GM18511 (cell line): Measurements from ENCODE around the gene SLCO2B1.

Source experiments
- ATAC-seq: cut with Tn5 transposase; IDR thresholded peaks from one replicate; pipeline ENCODE4 v1.9.1; 2021; ENCODE audit warnings: mild to moderate bottlenecking, moderate library complexity; ENCODE audit not compliant: unreplicated experiment

SLCO2B1 gene

GRCh38 chr11:75160880-75161279 lies 10.0 kb downstream of the SLCO2B1 start:
- no peak for ATAC-seq

GRCh38 chr11:75161506-75162095 lies 10.7 kb downstream of the SLCO2B1 start:
- ATAC-seq = no peak

DNA sequence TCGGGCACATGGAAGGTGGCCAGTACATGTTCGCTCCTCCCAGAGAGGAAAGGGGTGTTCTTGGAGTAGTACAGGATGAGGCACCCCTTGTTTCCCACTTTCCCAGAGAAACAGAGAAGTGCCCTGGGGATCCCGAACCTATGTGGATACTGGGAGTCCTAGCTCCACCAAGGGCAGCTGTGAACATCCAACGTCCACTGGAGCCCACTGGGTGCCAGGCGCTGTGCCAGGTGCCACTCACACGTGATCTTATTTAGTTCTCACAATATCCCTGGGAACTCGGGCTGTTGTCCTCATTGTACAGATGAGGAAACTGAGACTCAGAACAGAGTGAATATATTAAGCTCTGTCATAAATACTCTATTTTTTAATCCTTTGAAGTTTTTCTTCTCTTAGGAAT lies 12.0 kb downstream of the SLCO2B1 start:
- no peak for ATAC-seq

DNA sequence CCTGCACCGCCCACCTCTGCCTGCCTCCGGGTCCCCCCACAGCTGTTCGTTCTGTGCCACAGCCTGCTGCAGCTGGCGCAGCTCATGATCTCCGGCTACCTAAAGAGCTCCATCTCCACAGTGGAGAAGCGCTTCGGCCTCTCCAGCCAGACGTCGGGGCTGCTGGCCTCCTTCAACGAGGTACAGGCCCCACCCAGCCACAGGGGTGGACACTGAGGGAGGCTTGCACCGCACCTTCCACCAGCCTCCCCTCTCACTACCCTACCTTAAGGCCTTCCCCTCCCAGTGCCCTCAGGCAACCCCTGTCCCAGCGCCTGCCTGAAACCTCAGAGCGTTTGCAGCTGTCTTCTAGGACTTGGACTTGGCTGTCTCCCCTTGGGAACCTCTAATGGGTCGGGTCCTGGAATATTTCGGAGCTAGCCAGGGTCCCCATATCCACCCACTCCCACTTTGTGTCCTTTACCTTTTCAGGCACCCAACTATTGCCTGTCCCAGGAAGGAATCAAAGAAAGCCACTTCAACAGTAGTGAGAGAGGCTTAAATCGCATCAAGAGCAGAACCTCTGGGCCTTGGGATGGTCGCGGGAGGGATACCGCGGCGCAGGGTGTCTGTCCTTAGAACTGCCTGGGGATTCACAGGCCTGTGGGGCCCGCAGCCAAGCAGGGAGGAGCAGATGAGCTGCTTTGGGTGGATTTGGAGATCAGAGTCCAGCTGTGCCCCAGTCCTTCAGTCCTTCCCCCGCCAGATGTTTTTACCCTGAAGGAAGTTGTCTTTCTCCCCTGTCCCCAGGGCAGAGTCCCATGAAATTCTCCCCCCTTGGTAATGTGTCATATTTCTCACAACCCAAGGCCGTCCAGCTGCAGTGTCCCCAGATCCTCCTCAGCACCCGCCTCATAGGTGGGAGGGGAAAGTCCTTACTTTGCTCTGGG lies 13.3 kb downstream of the SLCO2B1 start:
- no peak for ATAC-seq

- ATAC-seq = no peak
These were observed 14.8 kb downstream of the SLCO2B1 start for GRCh38 chr11:75165721-75166120.

DNA sequence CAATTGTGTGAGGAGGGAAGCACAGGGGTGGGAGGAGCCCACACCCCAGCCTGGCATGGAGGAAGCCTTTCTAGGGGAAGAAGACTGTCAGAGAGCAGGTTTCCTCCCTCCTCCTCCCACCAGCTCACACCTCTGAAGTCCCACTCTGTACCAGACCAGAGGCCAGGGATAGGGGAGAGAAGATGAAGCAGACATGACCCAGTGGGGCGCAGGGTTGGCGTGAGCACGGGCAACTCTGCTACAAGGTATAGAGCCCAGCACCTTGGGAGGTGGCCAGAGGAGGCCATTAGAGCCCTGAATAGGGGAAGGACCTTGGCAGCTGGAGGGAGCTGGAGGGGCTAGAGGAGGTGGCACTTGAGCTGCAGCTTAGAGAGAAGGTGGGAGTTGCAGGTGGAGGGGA lies 15.9 kb downstream of the SLCO2B1 start:
- no peak for ATAC-seq

GRCh38 chr11:75167617-75168016 lies 16.7 kb downstream of the SLCO2B1 start:
- ATAC-seq = no peak

DNA sequence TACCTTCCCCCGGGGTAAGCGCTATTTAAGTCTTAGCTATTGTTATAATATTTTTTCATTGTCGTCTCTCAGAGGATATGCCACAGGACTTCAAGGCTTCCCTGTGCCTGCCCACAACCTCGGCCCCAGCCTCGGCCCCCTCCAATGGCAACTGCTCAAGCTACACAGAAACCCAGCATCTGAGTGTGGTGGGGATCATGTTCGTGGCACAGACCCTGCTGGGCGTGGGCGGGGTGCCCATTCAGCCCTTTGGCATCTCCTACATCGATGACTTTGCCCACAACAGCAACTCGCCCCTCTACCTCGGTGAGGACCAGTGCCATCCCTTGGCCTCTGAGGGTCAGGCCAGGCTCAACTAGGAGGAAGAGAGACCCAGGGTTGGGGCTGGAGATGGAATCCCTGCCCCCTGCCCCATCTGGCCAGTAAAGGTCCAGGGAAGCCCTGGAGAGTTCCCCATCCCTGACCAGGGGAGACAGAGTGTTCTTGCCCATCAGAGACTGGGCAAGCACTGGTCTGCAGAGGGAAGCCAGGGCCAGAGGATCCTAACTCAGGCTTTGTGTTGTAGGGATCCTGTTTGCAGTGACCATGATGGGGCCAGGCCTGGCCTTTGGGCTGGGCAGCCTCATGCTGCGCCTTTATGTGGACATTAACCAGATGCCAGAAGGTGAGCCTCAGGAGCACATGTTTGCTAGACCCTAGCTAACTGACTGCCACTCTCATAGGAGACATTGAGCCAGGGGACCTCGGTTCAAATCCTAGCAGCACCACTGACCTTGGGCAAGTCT lies 18.4 kb downstream of the SLCO2B1 start:
- ATAC-seq = no peak

GRCh38 chr11:75170516-75171201 lies 19.8 kb downstream of the SLCO2B1 start:
- ATAC-seq = no peak

GRCh38 chr11:75173336-75173735 lies 22.4 kb downstream of the SLCO2B1 start:
- ATAC-seq = no peak

DNA sequence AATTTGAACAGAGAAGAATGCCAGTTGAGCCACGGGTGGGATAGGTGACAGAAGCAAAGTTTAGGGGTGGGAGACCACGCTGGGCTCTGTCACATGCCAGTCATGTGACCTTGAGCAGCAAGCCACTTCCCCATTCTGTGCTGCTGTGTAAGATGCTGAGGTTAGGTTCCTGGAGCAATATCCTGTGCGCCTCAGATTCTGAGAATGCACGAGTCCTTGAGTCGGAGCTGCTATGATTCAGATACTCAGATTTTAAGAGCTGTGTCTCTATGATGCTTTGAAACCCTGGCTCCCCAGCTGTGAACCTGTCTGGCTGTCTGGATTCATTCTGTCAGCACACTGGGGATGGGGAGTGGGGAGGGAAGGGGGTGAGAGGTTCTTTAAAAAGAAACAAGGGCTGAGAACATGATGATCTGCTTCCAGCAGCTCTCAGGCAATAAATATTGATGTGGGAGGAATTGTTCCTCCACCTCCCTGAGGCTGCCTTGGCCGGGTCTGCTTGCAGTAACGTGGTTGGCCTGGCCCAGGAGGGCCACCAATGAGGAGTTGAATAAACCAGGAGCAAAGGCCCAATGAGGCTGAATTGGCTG lies 24.0 kb downstream of the SLCO2B1 start:
- ATAC-seq = no peak

- ATAC-seq = no peak
These were observed 31.8 kb downstream of the SLCO2B1 start for GRCh38 chr11:75182664-75183063.

GRCh38 chr11:75184051-75184450 lies 33.1 kb downstream of the SLCO2B1 start:
- ATAC-seq = no peak

DNA sequence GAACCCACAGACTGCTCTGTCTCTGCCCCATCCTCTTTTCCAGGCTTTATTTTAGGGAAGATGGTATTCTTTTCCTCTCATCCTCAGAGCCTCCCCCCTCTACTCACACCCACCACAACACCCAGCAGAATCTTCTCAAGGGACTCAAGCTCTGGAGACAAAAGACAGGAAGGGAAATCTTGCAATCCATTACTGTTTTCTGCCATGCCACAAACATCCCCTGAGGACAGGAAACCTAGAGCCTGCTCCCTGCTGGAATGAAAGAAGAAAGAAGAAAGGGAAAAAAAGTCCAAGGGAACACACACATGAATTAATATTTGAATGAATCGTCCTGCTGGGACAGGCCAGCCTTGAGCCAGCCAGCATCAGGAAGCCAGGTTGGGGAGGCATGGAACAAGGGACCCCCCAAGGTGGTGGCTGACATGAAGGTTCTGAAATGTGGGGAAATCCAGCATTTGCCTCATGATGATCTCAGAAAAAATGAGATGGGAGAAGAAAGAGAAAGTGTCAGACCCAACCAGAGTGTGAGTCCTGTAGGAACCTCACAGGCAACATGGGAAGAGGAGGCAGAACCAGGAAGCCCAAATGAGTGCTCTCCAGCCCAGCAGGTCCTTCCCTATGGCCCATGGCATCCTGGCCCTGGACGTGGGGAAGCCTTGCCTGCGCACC lies 34.0 kb downstream of the SLCO2B1 start:
- no peak for ATAC-seq

- no peak for ATAC-seq
These were observed 35.0 kb downstream of the SLCO2B1 start for GRCh38 chr11:75185866-75186265.

- ATAC-seq = no peak
These were observed 36.1 kb downstream of the SLCO2B1 start for GRCh38 chr11:75186999-75187398.

DNA sequence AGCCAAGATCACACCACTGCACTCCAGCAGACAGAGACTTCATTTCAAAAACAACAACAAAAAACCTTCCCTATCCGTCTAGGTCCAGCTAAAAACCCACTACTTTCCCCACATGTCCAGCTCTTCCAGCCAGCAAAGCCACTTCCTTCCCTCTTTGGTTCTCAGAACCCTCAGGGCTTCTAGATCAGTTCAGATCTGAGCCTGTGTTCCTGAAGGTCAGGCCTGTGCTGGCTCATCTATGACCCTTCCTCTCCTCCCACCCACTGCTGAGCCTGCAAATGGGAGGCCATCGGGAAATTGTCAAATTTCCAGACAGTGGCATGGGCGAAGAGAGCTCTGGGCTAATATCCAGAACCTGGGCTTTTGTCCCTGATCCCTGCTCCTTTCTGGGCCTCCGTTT lies 37.8 kb downstream of the SLCO2B1 start:
- ATAC-seq = no peak

DNA sequence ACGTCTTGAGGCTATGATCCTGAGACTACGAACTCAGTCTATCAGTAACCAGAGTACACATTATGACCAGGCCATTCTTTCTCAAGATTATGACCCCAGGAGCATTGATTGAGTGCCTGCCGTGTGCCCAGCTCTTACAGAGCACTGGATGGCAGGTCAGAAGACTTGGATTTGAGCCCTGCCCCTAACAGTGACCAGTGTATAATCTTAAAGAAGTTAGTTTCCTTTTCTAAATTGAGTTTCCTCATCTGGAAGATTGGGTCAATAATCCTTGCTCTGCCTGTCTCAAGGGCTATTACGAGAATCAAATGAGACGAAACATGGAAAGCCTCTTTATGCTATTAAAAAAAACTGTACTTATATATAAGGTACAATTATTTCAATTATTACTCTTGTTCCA lies 38.2 kb downstream of the SLCO2B1 start:
- no peak for ATAC-seq

DNA sequence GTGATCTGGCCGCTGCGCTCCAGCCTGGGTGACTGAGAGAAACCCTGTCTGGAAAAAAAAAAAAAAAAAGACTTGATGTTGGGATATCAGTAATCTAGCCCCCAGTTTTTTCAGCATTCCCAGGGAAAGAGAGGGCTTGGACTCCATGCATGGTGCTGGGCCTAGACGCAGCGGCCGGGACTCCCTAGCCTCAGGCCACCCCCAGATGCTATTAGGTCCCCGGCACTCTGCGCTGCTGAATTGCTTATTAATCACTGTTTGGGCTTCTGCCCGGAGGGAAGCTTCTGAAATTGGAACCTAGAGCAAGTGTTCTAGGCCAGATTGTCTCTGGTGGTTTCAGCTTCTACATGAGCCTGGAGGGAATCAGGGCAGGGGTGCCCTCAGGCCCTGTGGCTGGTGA lies 39.0 kb downstream of the SLCO2B1 start:
- ATAC-seq = no peak

GRCh38 chr11:75190652-75191329 lies 39.9 kb downstream of the SLCO2B1 start:
- no peak for ATAC-seq
